ENCODE results near the gene TAS1R3. TPM values are rescaled to one million over a fixed set of nuclear protein-coding genes. Genes with fewer than 3 reads are reported as not detected.
A peak's percentile ranks its signal among the peaks of the same experiment; 100 is the strongest.

TAS1R3 gene
- total RNA-seq, 2 donors from 2014 or later, result 0.09 to 0.35 TPM

- no peaks in the 10 kb centered on the region for H3K36me3 ChIP-seq (ENCODE audit: control insufficient read depth, insufficient read depth, low read length)
- H3K9ac ChIP-seq (ENCODE audit: extremely low read depth, low read length, poor library complexity, severe bottlenecking), result peak overlapping the region; percentile 47
- Mint-ChIP-seq H3K4me3 (peak overlapping the region; percentile 59), H3K27me3 (ENCODE audit: insufficient read depth) (no peaks in the 10 kb centered on the region), H3K27ac (no peak overlapping the region), H3K36me3 (ENCODE audit: low read depth) (peaks cover 2% of the 10 kb centered on the region), H3K4me1 (peaks cover 5% of the 10 kb centered on the region), H3K9me3 (no peaks in the 10 kb centered on the region)
- H3K9me3 ChIP-seq (ENCODE audit: control insufficient read depth, low read length), result no peaks in the 10 kb centered on the region
- no peak overlapping the region for H3K27ac ChIP-seq (ENCODE audit: low read depth, low read length)
- DNase-seq, result no peak
- H3K4me1 ChIP-seq (ENCODE audit: control insufficient read depth, insufficient read depth, low read length), result no peaks in the 10 kb centered on the region
- H3K4me3 ChIP-seq (ENCODE audit: low read length), result peak overlapping the region; percentile 86
- H3K27me3 ChIP-seq (ENCODE audit: control insufficient read depth, insufficient read depth, low read length, poor library complexity, severe bottlenecking), result no peaks in the 10 kb centered on the region
- no peak for TF ChIP-seq CTCF (conservative IDR thresholded peaks at IDR 0.05)
- 82 to 89% methylated on average over 15 to 16 of the region's 16 CpGs for WGBS, 2 experiments (ENCODE audit: insufficient coverage in 1 of 2, insufficient read length in 1 of 2)
Observed at GRCh38 chr1:1325288-1326074, 5.6 kb upstream of the TAS1R3 start.

GRCh38 chr1:1326075-1326605, 4.9 kb upstream of the TAS1R3 start:
- peaks cover 2% of the 10 kb centered on the region for H3K36me3 Mint-ChIP-seq (ENCODE audit: low read depth)
- H3K27ac Mint-ChIP-seq, result no peak overlapping the region
- Histone ChIP-seq H3K9me3 (ENCODE audit: control insufficient read depth, low read length) (no peaks in the 10 kb centered on the region), H3K27ac (ENCODE audit: low read depth, low read length) (no peak overlapping the region), H3K9ac (ENCODE audit: extremely low read depth, low read length, poor library complexity, severe bottlenecking) (no peak overlapping the region), H3K36me3 (ENCODE audit: control insufficient read depth, insufficient read depth, low read length) (no peaks in the 10 kb centered on the region), H3K4me3 (ENCODE audit: low read length) (peak overlapping the region; percentile 86), H3K27me3 (ENCODE audit: control insufficient read depth, insufficient read depth, low read length, poor library complexity, severe bottlenecking) (no peaks in the 10 kb centered on the region), H3K4me1 (ENCODE audit: control insufficient read depth, insufficient read depth, low read length) (no peaks in the 10 kb centered on the region)
- peaks cover 5% of the 10 kb centered on the region for H3K4me1 Mint-ChIP-seq
- H3K4me3 Mint-ChIP-seq, result peak overlapping the region; percentile 59
- no peak for TF ChIP-seq CTCF (conservative IDR thresholded peaks at IDR 0.05)
- DNase-seq, result no peak
- H3K27me3 Mint-ChIP-seq (ENCODE audit: insufficient read depth), result no peaks in the 10 kb centered on the region
- 91 to 92% methylated on average over 6 to 8 of the region's 8 CpGs for WGBS, 2 experiments (ENCODE audit: insufficient coverage in 1 of 2, insufficient read length in 1 of 2)
- no peaks in the 10 kb centered on the region for H3K9me3 Mint-ChIP-seq

- Mint-ChIP-seq H3K36me3 (ENCODE audit: low read depth) (peaks cover under 1% of the 10 kb centered on the region), H3K27me3 (ENCODE audit: insufficient read depth) (no peaks in the 10 kb centered on the region), H3K9me3 (no peaks in the 10 kb centered on the region), H3K4me1 (peaks cover 5% of the 10 kb centered on the region), H3K27ac (no peak overlapping the region), H3K4me3 (no peak overlapping the region)
- no peak for TF ChIP-seq CTCF (conservative IDR thresholded peaks at IDR 0.05)
- H3K4me3 ChIP-seq (ENCODE audit: low read length), result no peak overlapping the region
- WGBS, 2 experiments (ENCODE audit: insufficient coverage in 1 of 2, insufficient read length in 1 of 2), result 92 to 93% methylated on average over 27 to 40 of the region's 40 CpGs
- no peaks in the 10 kb centered on the region for H3K36me3 ChIP-seq (ENCODE audit: control insufficient read depth, insufficient read depth, low read length)
- no peaks in the 10 kb centered on the region for H3K27me3 ChIP-seq (ENCODE audit: control insufficient read depth, insufficient read depth, low read length, poor library complexity, severe bottlenecking)
- H3K9me3 ChIP-seq (ENCODE audit: control insufficient read depth, low read length), result no peaks in the 10 kb centered on the region
- no peak overlapping the region for H3K9ac ChIP-seq (ENCODE audit: extremely low read depth, low read length, poor library complexity, severe bottlenecking)
- H3K4me1 ChIP-seq (ENCODE audit: control insufficient read depth, insufficient read depth, low read length), result no peaks in the 10 kb centered on the region
- no peak overlapping the region for H3K27ac ChIP-seq (ENCODE audit: low read depth, low read length)
- DNase-seq, result no peak
Observed at GRCh38 chr1:1327291-1327690, 3.8 kb upstream of the TAS1R3 start.
